Skeletal muscle satellite cell (primary cell): ENCODE results near the gene FLNB.
A peak's percentile ranks its signal among the peaks of the same experiment; 100 is the strongest.

Source experiments
- H3K27me3 ChIP-seq: 2 replicates; pipeline ENCODE4 v1.7.0; 2013; ENCODE audit warnings: low read length; ENCODE audit not compliant: control insufficient read depth, insufficient read depth
- H3K36me3 ChIP-seq: 2 replicates; pipeline ENCODE4 v1.7.0; 2013; ENCODE audit warnings: mild to moderate bottlenecking, control low read depth, low read length; ENCODE audit not compliant: insufficient read depth
- H3K4me1 ChIP-seq: 2 replicates; pipeline ENCODE4 v1.7.0; 2013; ENCODE audit warnings: low read length; ENCODE audit not compliant: control insufficient read depth, insufficient read depth
- H3K4me2 ChIP-seq: 2 replicates; pipeline ENCODE4 v1.7.0; 2013; ENCODE audit warnings: mild to moderate bottlenecking, low read length
- H3K4me3 ChIP-seq: 2 replicates; pipeline ENCODE4 v1.7.0; 2013; ENCODE audit warnings: low read length
- H3K9ac ChIP-seq: 2 replicates; pipeline ENCODE4 v1.7.0; 2013; ENCODE audit warnings: mild to moderate bottlenecking, low read depth, low read length, moderate library complexity
- H3K9me3 ChIP-seq: replicated peaks from 2 replicates; pipeline ENCODE4 v1.7.0; 2013; ENCODE audit warnings: mild to moderate bottlenecking, control low read depth, low read length

Gene FLNB

GRCh38 chr3:58013973-58014649 is 5.9 kb downstream of the FLNB start:
- Histone ChIP-seq H3K27me3 (no peaks in the 10 kb centered on the region), H3K9me3 (no peaks in the 10 kb centered on the region), H3K4me3 (no peak overlapping the region), H3K4me1 (peaks cover 36% of the 10 kb centered on the region), H3K36me3 (no peaks in the 10 kb centered on the region), H3K4me2 (no peak overlapping the region), H3K9ac (no peak overlapping the region)

- H3K9me3 ChIP-seq, result no peaks in the 10 kb centered on the region
- H3K4me3 ChIP-seq, result no peak overlapping the region
- H3K36me3 ChIP-seq, result no peaks in the 10 kb centered on the region
- H3K27me3 ChIP-seq, result no peaks in the 10 kb centered on the region
- peaks cover 23% of the 10 kb centered on the region for H3K4me1 ChIP-seq
- H3K4me2 ChIP-seq, result no peak overlapping the region
- no peak overlapping the region for H3K9ac ChIP-seq
Observed at GRCh38 chr3:58015520-58015915, 7.3 kb downstream of the FLNB start.

GRCh38 chr3:58016710-58017109 is 8.5 kb downstream of the FLNB start:
- Histone ChIP-seq H3K4me1 (peaks cover 12% of the 10 kb centered on the region), H3K27me3 (no peaks in the 10 kb centered on the region), H3K36me3 (no peaks in the 10 kb centered on the region), H3K4me3 (no peak overlapping the region), H3K9me3 (no peaks in the 10 kb centered on the region), H3K4me2 (no peak overlapping the region), H3K9ac (no peak overlapping the region)

GRCh38 chr3:58018892-58019742 is 10.9 kb downstream of the FLNB start:
- Histone ChIP-seq H3K4me1 (peaks cover 4% of the 10 kb centered on the region), H3K4me2 (no peak overlapping the region), H3K9ac (no peak overlapping the region), H3K4me3 (no peak overlapping the region), H3K9me3 (no peaks in the 10 kb centered on the region), H3K27me3 (no peaks in the 10 kb centered on the region), H3K36me3 (no peaks in the 10 kb centered on the region)

- Histone ChIP-seq H3K4me2 (no peak overlapping the region), H3K36me3 (no peaks in the 10 kb centered on the region), H3K9me3 (no peaks in the 10 kb centered on the region), H3K4me3 (no peak overlapping the region), H3K9ac (no peak overlapping the region), H3K27me3 (no peaks in the 10 kb centered on the region), H3K4me1 (peaks cover under 1% of the 10 kb centered on the region)
Observed at GRCh38 chr3:58020783-58021071, 12.5 kb downstream of the FLNB start.

- peaks cover 6% of the 10 kb centered on the region for H3K4me1 ChIP-seq
- no peak overlapping the region for H3K4me2 ChIP-seq
- no peak overlapping the region for H3K9ac ChIP-seq
- no peaks in the 10 kb centered on the region for H3K9me3 ChIP-seq
- H3K4me3 ChIP-seq, result no peak overlapping the region
- no peaks in the 10 kb centered on the region for H3K27me3 ChIP-seq
- no peaks in the 10 kb centered on the region for H3K36me3 ChIP-seq
Observed at GRCh38 chr3:58021072-58021959, 13.1 kb downstream of the FLNB start.

- peaks cover 12% of the 10 kb centered on the region for H3K4me1 ChIP-seq
Observed at GRCh38 chr3:58021962-58022361, 13.7 kb downstream of the FLNB start.

GRCh38 chr3:58022490-58022889 is 14.3 kb downstream of the FLNB start:
- Histone ChIP-seq H3K9ac (no peak overlapping the region), H3K4me1 (peaks cover 12% of the 10 kb centered on the region), H3K4me3 (no peak overlapping the region), H3K9me3 (no peaks in the 10 kb centered on the region), H3K4me2 (no peak overlapping the region), H3K36me3 (no peaks in the 10 kb centered on the region), H3K27me3 (no peaks in the 10 kb centered on the region)

More at GRCh38 chr3:58021962-58022361, 13.7 kb downstream of the FLNB start:
- no peaks in the 10 kb centered on the region for H3K9me3 ChIP-seq
- no peak overlapping the region for H3K4me3 ChIP-seq
- H3K27me3 ChIP-seq, result no peaks in the 10 kb centered on the region
- no peak overlapping the region for H3K4me2 ChIP-seq
- no peak overlapping the region for H3K9ac ChIP-seq
- no peaks in the 10 kb centered on the region for H3K36me3 ChIP-seq

GRCh38 chr3:58023531-58023930 is 15.3 kb downstream of the FLNB start:
- H3K36me3 ChIP-seq, result no peaks in the 10 kb centered on the region
- no peaks in the 10 kb centered on the region for H3K9me3 ChIP-seq
- H3K4me3 ChIP-seq, result no peak overlapping the region
- H3K4me2 ChIP-seq, result no peak overlapping the region
- no peak overlapping the region for H3K9ac ChIP-seq
- no peaks in the 10 kb centered on the region for H3K27me3 ChIP-seq
- peaks cover 12% of the 10 kb centered on the region for H3K4me1 ChIP-seq

- Histone ChIP-seq H3K4me1 (peaks cover 12% of the 10 kb centered on the region), H3K4me2 (no peak overlapping the region), H3K9me3 (no peaks in the 10 kb centered on the region), H3K9ac (no peak overlapping the region), H3K36me3 (no peaks in the 10 kb centered on the region), H3K4me3 (no peak overlapping the region), H3K27me3 (no peaks in the 10 kb centered on the region)
Observed at GRCh38 chr3:58025406-58025805, 17.2 kb downstream of the FLNB start.

- H3K27me3 ChIP-seq, result no peaks in the 10 kb centered on the region
- no peak overlapping the region for H3K9ac ChIP-seq
- H3K9me3 ChIP-seq, result no peaks in the 10 kb centered on the region
- no peak overlapping the region for H3K4me3 ChIP-seq
- no peaks in the 10 kb centered on the region for H3K36me3 ChIP-seq
- peak overlapping the region; percentile 0 for H3K4me2 ChIP-seq
- H3K4me1 ChIP-seq, result peaks cover 12% of the 10 kb centered on the region
Observed at GRCh38 chr3:58025837-58026569, 17.8 kb downstream of the FLNB start.
